Measurements from ENCODE around the gene PHF2. TPM values are rescaled to one million over a fixed set of nuclear protein-coding genes. Genes with fewer than 3 reads are reported as not detected.

PHF2 gene
- total and polyA plus RNA-seq, 2 of the 4 experiments (the other 2 are of a cell fraction) = 5.9 to 9.5 TPM

- H2AFZ ChIP-seq (replicated peaks; ENCODE audit: low read length, poor library complexity) = no peak overlapping the region
- no TSS peak for BruUV-seq (replicated peaks)
- no peak overlapping the region for H2AK5ac ChIP-seq (ENCODE audit: low read depth, low read length)
- H2BK5ac ChIP-seq (ENCODE audit: low read depth, low read length, poor library complexity, severe bottlenecking) = no peak overlapping the region
- H2BK15ac ChIP-seq (ENCODE audit: low read depth, low read length) = no peak overlapping the region
- no peak overlapping the region for H3K4me3 ChIP-seq (ENCODE audit: insufficient read depth, low read depth, low read length)
- H3K36me3 ChIP-seq (ENCODE audit: control insufficient read depth, insufficient read depth, low read length) = no peaks in the 10 kb centered on the region
- POLR2A ChIA-PET (ENCODE audit: unreplicated experiment) = no interaction called here
- CTCF ChIA-PET = no interaction called here
- dilution Hi-C loops (cut with HindIII; ENCODE audit: low sequenced_read_pairs, unreplicated experiment) (no loop called here), in situ Hi-C loops (cut with MboI; ENCODE audit: low sequenced_read_pairs) (no loop called here), intact Hi-C loops (cut with micrococcal nuclease) (no loop called here)
- H2BK20ac ChIP-seq (ENCODE audit: low read depth, low read length) = no peak overlapping the region
- no peak overlapping the region for H3K23ac ChIP-seq (ENCODE audit: low read depth, low read length)
- H3K9me3 ChIP-seq (ENCODE audit: control insufficient read depth, insufficient read depth, low read length) = no peaks in the 10 kb centered on the region
- peaks cover 29% of the 10 kb centered on the region for H3K9me1 ChIP-seq (ENCODE audit: insufficient read depth, low read length)
- no peak overlapping the region for H3K9ac ChIP-seq (ENCODE audit: low read depth, low read length)
- no peak overlapping the region for H4K5ac ChIP-seq (ENCODE audit: low read depth, low read length)
- no peak overlapping the region for H3K4ac ChIP-seq (ENCODE audit: low read depth, low read length)
- 96% methylated on average over 4 of the region's 5 CpGs; no CpG with 5 or more reads in 1 of the 2 experiments for WGBS, 2 experiments (ENCODE audit: extremely low coverage in 2 of 2, insufficient read length in 1 of 2)
- H3K14ac ChIP-seq (replicated peaks; ENCODE audit: low read depth, low read length) = no peak overlapping the region
- peaks cover 37 to 91% of the 10 kb centered on the region in 2 experiments for H3K79me1 ChIP-seq (ENCODE audit: low read depth in 1 of 2, low read length in 2 of 2)
- ATAC-seq (ENCODE audit: low read depth) = no peak
- no peaks in the 10 kb centered on the region for H3K4me1 ChIP-seq (ENCODE audit: control insufficient read depth, insufficient read depth, low read length)
- no peak overlapping the region for H3K18ac ChIP-seq (ENCODE audit: low read depth, low read length)
- no peak overlapping the region for H2BK120ac ChIP-seq (ENCODE audit: low read depth, low read length)
- no peak overlapping the region for H3K27ac ChIP-seq (ENCODE audit: insufficient read depth, low read length)
- DNase-seq = no peak
- no peak overlapping the region for H4K8ac ChIP-seq (ENCODE audit: low read depth in 2 of 2, low read length in 2 of 2)
- no peak overlapping the region for H3K56ac ChIP-seq (ENCODE audit: extremely low read depth, insufficient read depth, low read length)
- TF ChIP-seq NFE2L2 (IDR thresholded peaks at IDR 0.05; ENCODE audit: low read depth, low read length) (no peak), CTCF (conservative IDR thresholded peaks at IDR 0.05; ENCODE audit: low read depth, low read length) (no peak), POLR2A (IDR thresholded peaks at IDR 0.05; ENCODE audit: low read depth, low read length) (no peak), BHLHE40 (IDR thresholded peaks at IDR 0.05; ENCODE audit: low read depth, low read length) (no peak), RAD21 (IDR thresholded peaks at IDR 0.05; ENCODE audit: low read length) (no peak), MAFK (IDR thresholded peaks at IDR 0.05; ENCODE audit: low read depth, low read length) (no peak), CEBPB (IDR thresholded peaks at IDR 0.05; ENCODE audit: low read depth, low read length) (no peak), CHD1 (IDR thresholded peaks at IDR 0.05; ENCODE audit: low read depth, low read length) (no peak), MXI1 (IDR thresholded peaks at IDR 0.05; ENCODE audit: borderline replicate concordance, low read depth, low read length) (no peak), MAZ (IDR thresholded peaks at IDR 0.05; ENCODE audit: borderline replicate concordance, low read depth, low read length) (no peak), RCOR1 (IDR thresholded peaks at IDR 0.05; ENCODE audit: insufficient replicate concordance, low read length) (no peak), FOS (IDR thresholded peaks at IDR 0.05; ENCODE audit: low read depth, low read length) (no peak), USF2 (IDR thresholded peaks at IDR 0.05; ENCODE audit: low read depth, low read length) (no peak), SMC3 (IDR thresholded peaks at IDR 0.05; ENCODE audit: low read depth, low read length) (no peak), RFX5 (IDR thresholded peaks at IDR 0.05; ENCODE audit: low read depth, low read length) (no peak), ELK1 (IDR thresholded peaks at IDR 0.05; ENCODE audit: borderline replicate concordance, low read depth, low read length) (no peak)
- no peaks in the 10 kb centered on the region for H3K27me3 ChIP-seq (ENCODE audit: control insufficient read depth, insufficient read depth, low read length)
- no peak overlapping the region for H2AK9ac ChIP-seq (replicated peaks; ENCODE audit: low read depth, low read length, poor library complexity)
- no peak overlapping the region for H4K91ac ChIP-seq (ENCODE audit: insufficient read depth, low read depth, low read length)
- peaks cover 77% of the 10 kb centered on the region for H4K20me1 ChIP-seq (ENCODE audit: insufficient read depth, low read length)
- H3K4me2 ChIP-seq (ENCODE audit: low read depth, low read length) = no peak overlapping the region
These were observed 19.1 kb downstream of the PHF2 start for GRCh38 chr9:93595461-93595860.
